ENCODE measurements around the gene REXO1. TPM values are rescaled to one million over a fixed set of nuclear protein-coding genes. Genes with fewer than 3 reads are reported as not detected.

REXO1 gene
- total and polyA plus RNA-seq, 9 of the 15 experiments (the other 6 are each of a cell fraction or from before 2014, with no cell fraction given): 0.04 to 63.3 (median 15.8) TPM

GRCh38 chr19:1845642-1846041, 2.6 kb downstream of the REXO1 start:
- no peak for FAIRE-seq
- peak overlapping the region; percentile 0; the same call in 1 of the 2 replicates for H3K4me2 ChIP-seq (ENCODE audit: insufficient read depth, low read length)
- ATAC-seq: no peak
- 92% methylated on average over 11 of the region's 11 CpGs for WGBS (ENCODE audit: insufficient coverage, low coverage, missing lambda C conversion rate)
- ChIA-PET POLR2A (interaction anchor here (0.6 to 1.7 kb wide), 5 partner anchors 7 to 1105 kb away, joined by 3 to 9 read pairs (median 4); no protein-coding TSS in a partner anchor), CTCF (ENCODE audit: low intra/inter-chr PET ratio) (no interaction called here)
- H3K9me3 ChIP-seq (replicated peaks; ENCODE audit: control insufficient read depth, insufficient read depth, low read depth, low read length): no peaks in the 10 kb centered on the region
- H3K4me1 ChIP-seq (replicated peaks in 1 of 2; ENCODE audit: control insufficient read depth in 2 of 2, insufficient read depth in 2 of 2, low read length in 2 of 2): peaks cover 28 to 83% of the 10 kb centered on the region in 2 experiments
- no TSS peak for BruUV-seq (replicated peaks)
- peaks cover 50% of the 10 kb centered on the region for H3K36me3 ChIP-seq (ENCODE audit: control insufficient read depth, insufficient read depth, low read length)
- no peak overlapping the region for H3K27ac ChIP-seq (ENCODE audit: extremely low read depth, low read depth, low read length)
- H3K9ac ChIP-seq (ENCODE audit: insufficient read depth in 1 of 2, low read depth in 2 of 2, low read length in 2 of 2): peak overlapping the region in 1 of 2 experiments; percentile 79; a peak in 2 of 4 replicates
- peaks cover 55% of the 10 kb centered on the region for H4K20me1 ChIP-seq (replicated peaks; ENCODE audit: control insufficient read depth, insufficient read depth, low read length)
- DNase-seq (ENCODE audit: extremely low read depth in 1 of 4, low spot score in 3 of 4): no peak
- no peak overlapping the region for H2AFZ ChIP-seq (ENCODE audit: low read depth, low read length)
- no peaks in the 10 kb centered on the region for H3K27me3 ChIP-seq (ENCODE audit: control insufficient read depth in 2 of 2, insufficient read depth in 2 of 2, low read length in 2 of 2)
- H3K9me1 ChIP-seq (ENCODE audit: control insufficient read depth, insufficient read depth, low read length): no peaks in the 10 kb centered on the region
- intact Hi-C loops (cut with micrococcal nuclease): no loop called here
- H3K4me3 ChIP-seq: no peak overlapping the region
- in situ Hi-C loops (cut with MboI): no loop called here
- H3K79me2 ChIP-seq (ENCODE audit: control insufficient read depth, insufficient read depth, low read length): peaks cover 89% of the 10 kb centered on the region
- TF ChIP-seq, protein P1, sequence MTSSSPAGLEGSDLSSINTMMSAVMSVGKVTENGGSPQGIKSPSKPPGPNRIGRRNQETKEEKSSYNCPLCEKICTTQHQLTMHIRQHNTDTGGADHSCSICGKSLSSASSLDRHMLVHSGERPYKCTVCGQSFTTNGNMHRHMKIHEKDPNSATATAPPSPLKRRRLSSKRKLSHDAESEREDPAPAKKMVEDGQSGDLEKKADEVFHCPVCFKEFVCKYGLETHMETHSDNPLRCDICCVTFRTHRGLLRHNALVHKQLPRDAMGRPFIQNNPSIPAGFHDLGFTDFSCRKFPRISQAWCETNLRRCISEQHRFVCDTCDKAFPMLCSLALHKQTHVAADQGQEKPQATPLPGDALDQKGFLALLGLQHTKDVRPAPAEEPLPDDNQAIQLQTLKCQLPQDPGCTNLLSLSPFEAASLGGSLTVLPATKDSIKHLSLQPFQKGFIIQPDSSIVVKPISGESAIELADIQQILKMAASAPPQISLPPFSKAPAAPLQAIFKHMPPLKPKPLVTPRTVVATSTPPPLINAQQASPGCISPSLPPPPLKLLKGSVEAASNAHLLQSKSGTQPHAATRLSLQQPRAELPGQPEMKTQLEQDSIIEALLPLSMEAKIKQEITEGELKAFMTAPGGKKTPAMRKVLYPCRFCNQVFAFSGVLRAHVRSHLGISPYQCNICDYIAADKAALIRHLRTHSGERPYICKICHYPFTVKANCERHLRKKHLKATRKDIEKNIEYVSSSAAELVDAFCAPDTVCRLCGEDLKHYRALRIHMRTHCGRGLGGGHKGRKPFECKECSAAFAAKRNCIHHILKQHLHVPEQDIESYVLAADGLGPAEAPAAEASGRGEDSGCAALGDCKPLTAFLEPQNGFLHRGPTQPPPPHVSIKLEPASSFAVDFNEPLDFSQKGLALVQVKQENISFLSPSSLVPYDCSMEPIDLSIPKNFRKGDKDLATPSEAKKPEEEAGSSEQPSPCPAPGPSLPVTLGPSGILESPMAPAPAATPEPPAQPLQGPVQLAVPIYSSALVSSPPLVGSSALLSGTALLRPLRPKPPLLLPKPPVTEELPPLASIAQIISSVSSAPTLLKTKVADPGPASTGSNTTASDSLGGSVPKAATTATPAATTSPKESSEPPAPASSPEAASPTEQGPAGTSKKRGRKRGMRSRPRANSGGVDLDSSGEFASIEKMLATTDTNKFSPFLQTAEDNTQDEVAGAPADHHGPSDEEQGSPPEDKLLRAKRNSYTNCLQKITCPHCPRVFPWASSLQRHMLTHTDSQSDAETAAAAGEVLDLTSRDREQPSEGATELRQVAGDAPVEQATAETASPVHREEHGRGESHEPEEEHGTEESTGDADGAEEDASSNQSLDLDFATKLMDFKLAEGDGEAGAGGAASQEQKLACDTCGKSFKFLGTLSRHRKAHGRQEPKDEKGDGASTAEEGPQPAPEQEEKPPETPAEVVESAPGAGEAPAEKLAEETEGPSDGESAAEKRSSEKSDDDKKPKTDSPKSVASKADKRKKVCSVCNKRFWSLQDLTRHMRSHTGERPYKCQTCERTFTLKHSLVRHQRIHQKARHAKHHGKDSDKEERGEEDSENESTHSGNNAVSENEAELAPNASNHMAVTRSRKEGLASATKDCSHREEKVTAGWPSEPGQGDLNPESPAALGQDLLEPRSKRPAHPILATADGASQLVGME (CRISPR knock-in tag; IDR thresholded peaks at IDR 0.05): no peak
- TF ChIP-seq ZC3H11A (IDR thresholded peaks at IDR 0.05; ENCODE audit: low read depth, low read length) (no peak), HOXB6 (CRISPR knock-in tag; IDR thresholded peaks at IDR 0.05; ENCODE audit: borderline replicate concordance) (no peak)
- TF ChIP-seq, protein P2, sequence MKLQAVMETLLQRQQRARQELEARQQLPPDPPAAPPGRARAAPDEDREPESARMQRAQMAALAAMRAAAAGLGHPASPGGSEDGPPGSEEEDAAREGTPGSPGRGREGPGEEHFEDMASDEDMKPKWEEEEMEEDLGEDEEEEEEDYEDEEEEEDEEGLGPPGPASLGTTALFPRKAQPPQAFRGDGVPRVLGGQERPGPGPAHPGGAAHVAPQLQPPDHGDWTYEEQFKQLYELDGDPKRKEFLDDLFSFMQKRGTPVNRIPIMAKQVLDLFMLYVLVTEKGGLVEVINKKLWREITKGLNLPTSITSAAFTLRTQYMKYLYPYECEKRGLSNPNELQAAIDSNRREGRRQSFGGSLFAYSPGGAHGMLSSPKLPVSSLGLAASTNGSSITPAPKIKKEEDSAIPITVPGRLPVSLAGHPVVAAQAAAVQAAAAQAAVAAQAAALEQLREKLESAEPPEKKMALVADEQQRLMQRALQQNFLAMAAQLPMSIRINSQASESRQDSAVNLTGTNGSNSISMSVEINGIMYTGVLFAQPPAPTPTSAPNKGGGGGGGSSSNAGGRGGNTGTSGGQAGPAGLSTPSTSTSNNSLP (IDR thresholded peaks at IDR 0.05; ENCODE audit: borderline replicate concordance, low read depth, low read length): no peak

Data from K562 (cell line).